GM19395 (cell line): ENCODE results near the gene PNKD.
"Not testable (repeated sequence)": the region's sequence is repeated elsewhere in the genome, so short reads cannot be mapped to it uniquely, and the experiment has no call there.

Experiments
- ATAC-seq: cut with Tn5 transposase; IDR thresholded peaks from one replicate; pipeline ENCODE4 v1.9.1; 2021; ENCODE audit warnings: mild to moderate bottlenecking, moderate library complexity; ENCODE audit not compliant: unreplicated experiment

Gene PNKD

GRCh38 chr2:218291318-218292047 lies 21.2 kb downstream of the PNKD start:
- no peak for ATAC-seq

GRCh38 chr2:218292048-218293014 lies 22.0 kb downstream of the PNKD start, which contains the start of gene TMBIM1:
TSS of gene TMBIM1 (minus strand) at chr2:218292503. CDS start at chr2:218282141, 10,362 bp downstream.
- ATAC-seq: peak; percentile 72

- no peak for ATAC-seq
Observed at GRCh38 chr2:218293715-218294429, 23.6 kb downstream of the PNKD start.

- ATAC-seq: no peak
Observed at GRCh38 chr2:218294430-218295022, 24.2 kb downstream of the PNKD start.

- no peak for ATAC-seq
Observed at GRCh38 chr2:218295029-218295428, 24.7 kb downstream of the PNKD start.

- ATAC-seq: no peak
Observed at GRCh38 chr2:218296200-218296599, 25.9 kb downstream of the PNKD start.

GRCh38 chr2:218296847-218297246 lies 26.5 kb downstream of the PNKD start:
- ATAC-seq: no peak

- ATAC-seq: no peak
Observed at GRCh38 chr2:218298314-218298875, 28.1 kb downstream of the PNKD start.

GRCh38 chr2:218300141-218300540 lies 29.8 kb downstream of the PNKD start:
- no peak for ATAC-seq

GRCh38 chr2:218301176-218301819 lies 31.0 kb downstream of the PNKD start:
- peak; percentile 80 for ATAC-seq

GRCh38 chr2:218305383-218305782 lies 35.1 kb downstream of the PNKD start:
- no peak for ATAC-seq

- no peak for ATAC-seq
Observed at GRCh38 chr2:218306184-218306920, 36.0 kb downstream of the PNKD start.

- no peak for ATAC-seq
Observed at GRCh38 chr2:218307415-218308090, 37.2 kb downstream of the PNKD start.

- no peak for ATAC-seq
Observed at GRCh38 chr2:218310853-218311540, 40.7 kb downstream of the PNKD start.

- not testable (repeated sequence) for ATAC-seq
Observed at GRCh38 chr2:218311541-218312266, 41.4 kb downstream of the PNKD start.

GRCh38 chr2:218312267-218312756 lies 42.0 kb downstream of the PNKD start:
- no peak for ATAC-seq

GRCh38 chr2:218313356-218313755 lies 43.0 kb downstream of the PNKD start:
- no peak for ATAC-seq
